BE2C (cell line): ENCODE measurements around the gene SMCO2.

Source experiments
- DNase-seq: peaks from one replicate; pipeline ENCODE4 v3.0.0-alpha.2; 2020
- H3K27me3 ChIP-seq: fragments of 250-450 bp; sonication (Bioruptor Pico); 2 replicates; pipeline ENCODE4 v1.5.1; 2020; ENCODE audit warnings: mild to moderate bottlenecking
- H3K36me3 ChIP-seq: fragments of 250-450 bp; sonication (Bioruptor Pico); 2 replicates; pipeline ENCODE4 v1.5.1; 2020; ENCODE audit warnings: mild to moderate bottlenecking
- H3K4me1 ChIP-seq: fragments of 250-450 bp; sonication (Bioruptor Pico); 2 replicates; pipeline ENCODE4 v1.5.1; 2020
- H3K4me3 ChIP-seq: 2 replicates; pipeline ENCODE4 v1.5.1; 2011; ENCODE audit warnings: low read depth, low read length
- H3K9me3 ChIP-seq: fragments of 250-450 bp; sonication (Bioruptor Pico); 2 replicates; pipeline ENCODE4 v1.5.1; 2020
- TF ChIP-seq, protein P1 (sequence below): IDR thresholded peaks from 2 replicates; pipeline ENCODE4 v1.5.1; 2012; ENCODE audit warnings: mild to moderate bottlenecking, low read depth, low read length

SMCO2 gene

DNA sequence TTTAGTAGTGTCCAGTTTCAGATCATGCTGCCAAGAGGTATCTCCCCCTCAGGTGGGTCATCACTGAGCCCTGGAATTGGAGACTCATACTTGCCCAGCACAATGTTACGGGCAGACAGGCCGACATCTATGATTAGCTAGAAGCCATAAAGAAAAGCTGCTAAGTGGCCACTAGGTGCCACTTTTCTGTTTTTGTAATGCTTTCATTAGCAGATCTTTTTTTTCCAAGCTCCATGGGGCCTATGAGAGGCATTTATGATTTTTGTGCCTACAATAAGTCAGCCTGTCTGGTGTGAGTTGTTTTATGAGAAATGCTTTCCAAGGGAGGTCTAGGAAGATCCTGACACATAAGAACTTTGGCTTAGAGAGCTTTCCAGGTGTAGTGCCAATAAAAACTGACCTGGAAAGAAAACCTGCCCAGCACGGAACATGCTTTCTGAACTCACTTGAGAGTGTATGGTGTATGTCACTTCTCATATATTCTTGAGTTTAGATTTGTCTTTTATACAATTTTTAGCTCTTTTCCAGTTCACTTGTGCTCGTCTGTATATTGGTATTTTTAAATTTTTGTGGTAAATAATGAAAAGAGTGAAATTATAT, 21.8 kb upstream of the SMCO2 start:
- TF ChIP-seq, protein P1, sequence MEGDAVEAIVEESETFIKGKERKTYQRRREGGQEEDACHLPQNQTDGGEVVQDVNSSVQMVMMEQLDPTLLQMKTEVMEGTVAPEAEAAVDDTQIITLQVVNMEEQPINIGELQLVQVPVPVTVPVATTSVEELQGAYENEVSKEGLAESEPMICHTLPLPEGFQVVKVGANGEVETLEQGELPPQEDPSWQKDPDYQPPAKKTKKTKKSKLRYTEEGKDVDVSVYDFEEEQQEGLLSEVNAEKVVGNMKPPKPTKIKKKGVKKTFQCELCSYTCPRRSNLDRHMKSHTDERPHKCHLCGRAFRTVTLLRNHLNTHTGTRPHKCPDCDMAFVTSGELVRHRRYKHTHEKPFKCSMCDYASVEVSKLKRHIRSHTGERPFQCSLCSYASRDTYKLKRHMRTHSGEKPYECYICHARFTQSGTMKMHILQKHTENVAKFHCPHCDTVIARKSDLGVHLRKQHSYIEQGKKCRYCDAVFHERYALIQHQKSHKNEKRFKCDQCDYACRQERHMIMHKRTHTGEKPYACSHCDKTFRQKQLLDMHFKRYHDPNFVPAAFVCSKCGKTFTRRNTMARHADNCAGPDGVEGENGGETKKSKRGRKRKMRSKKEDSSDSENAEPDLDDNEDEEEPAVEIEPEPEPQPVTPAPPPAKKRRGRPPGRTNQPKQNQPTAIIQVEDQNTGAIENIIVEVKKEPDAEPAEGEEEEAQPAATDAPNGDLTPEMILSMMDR = peak; percentile 63
- no peak for DNase-seq

DNA sequence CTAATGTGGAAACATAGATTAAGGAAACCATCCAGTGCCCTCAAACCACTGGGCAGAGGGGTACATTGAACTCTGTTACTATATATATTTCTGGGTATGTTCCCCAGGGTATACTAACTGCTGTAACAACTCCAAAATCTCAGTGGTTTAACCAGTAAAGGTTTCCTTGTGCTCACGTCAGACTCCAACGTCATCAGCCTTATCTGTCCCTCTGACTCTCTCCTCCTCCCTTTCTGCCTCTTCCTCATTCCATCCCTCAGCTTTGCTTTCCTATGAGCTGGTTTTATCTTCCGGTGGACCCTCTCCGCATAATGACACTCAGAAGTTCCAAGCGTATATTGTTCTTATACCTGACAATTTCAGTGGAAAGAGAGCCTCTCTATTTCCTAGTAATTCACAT, 21.2 kb upstream of the SMCO2 start:
- no peaks in the 10 kb centered on the region for H3K36me3 ChIP-seq
- TF ChIP-seq, protein P1 = no peak
- H3K9me3 ChIP-seq = no peaks in the 10 kb centered on the region
- no peak overlapping the region for H3K4me3 ChIP-seq
- H3K27me3 ChIP-seq = no peaks in the 10 kb centered on the region
- no peaks in the 10 kb centered on the region for H3K4me1 ChIP-seq
- DNase-seq = no peak

More for the DNA sequence above, 21.8 kb upstream of the SMCO2 start:
- Histone ChIP-seq H3K4me3 (no peak overlapping the region), H3K27me3 (no peaks in the 10 kb centered on the region), H3K4me1 (no peaks in the 10 kb centered on the region), H3K36me3 (no peaks in the 10 kb centered on the region), H3K9me3 (no peaks in the 10 kb centered on the region)

DNA sequence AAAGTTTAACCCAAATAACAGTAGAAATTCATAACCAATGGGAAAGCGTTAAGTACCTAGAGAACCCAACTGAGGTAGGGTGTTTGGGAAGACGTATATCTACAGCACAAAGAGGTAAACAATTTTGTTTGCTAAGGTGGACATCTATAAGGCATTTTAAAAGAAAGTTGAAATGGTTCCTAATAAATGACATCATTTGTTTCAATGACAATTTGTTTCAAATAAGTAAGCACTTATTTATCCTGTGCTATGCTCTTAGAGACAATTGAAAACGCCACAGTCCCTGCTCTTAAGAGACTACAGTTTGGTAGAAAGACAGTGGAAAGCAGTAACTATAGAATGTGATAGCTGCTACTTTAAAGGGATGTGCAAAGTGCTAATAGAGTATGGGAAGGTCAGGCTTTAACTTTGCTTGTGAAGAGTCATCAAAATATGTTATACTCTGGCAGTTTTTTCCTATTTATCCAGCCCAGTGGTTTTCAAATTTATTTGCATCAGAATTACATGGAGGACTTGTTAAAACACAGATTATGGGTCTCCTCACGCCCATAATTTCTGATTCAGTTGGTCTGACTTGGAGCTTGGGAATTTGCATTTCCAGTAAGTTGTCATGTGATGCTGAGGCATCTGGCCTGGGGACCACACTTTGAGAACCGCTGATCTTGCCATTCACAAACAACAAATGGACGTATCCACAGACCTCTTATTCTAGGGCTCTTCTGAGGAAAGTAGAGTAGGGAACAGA, 19.6 kb upstream of the SMCO2 start:
- Histone ChIP-seq H3K27me3 (no peaks in the 10 kb centered on the region), H3K36me3 (no peaks in the 10 kb centered on the region), H3K4me1 (no peaks in the 10 kb centered on the region), H3K4me3 (no peak overlapping the region), H3K9me3 (no peaks in the 10 kb centered on the region)
- TF ChIP-seq, protein P1 = no peak
- DNase-seq = no peak

DNA sequence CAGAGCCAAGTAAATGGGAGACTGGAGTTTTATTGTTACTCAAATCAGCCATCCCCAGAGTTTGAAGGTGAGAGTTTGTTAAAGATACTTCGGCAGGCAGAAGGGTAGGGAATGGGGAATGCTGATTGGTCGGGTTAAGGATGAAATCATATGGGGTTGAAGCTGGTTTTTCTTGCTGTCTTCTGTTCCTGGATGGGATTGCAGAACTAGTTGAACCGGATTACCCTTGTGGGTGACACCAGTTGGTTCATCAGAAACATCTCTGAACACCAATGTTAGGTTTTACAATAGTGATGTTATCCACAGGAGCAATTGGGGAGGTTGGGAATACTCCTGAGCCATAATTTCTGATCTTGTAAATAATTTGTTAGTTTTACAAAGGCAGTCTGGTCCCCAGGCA, 18.7 kb upstream of the SMCO2 start:
- Histone ChIP-seq H3K27me3 (no peaks in the 10 kb centered on the region), H3K4me3 (no peak overlapping the region), H3K36me3 (no peaks in the 10 kb centered on the region), H3K9me3 (no peaks in the 10 kb centered on the region), H3K4me1 (no peaks in the 10 kb centered on the region)
- no peak for DNase-seq
- TF ChIP-seq, protein P1 = no peak

DNA sequence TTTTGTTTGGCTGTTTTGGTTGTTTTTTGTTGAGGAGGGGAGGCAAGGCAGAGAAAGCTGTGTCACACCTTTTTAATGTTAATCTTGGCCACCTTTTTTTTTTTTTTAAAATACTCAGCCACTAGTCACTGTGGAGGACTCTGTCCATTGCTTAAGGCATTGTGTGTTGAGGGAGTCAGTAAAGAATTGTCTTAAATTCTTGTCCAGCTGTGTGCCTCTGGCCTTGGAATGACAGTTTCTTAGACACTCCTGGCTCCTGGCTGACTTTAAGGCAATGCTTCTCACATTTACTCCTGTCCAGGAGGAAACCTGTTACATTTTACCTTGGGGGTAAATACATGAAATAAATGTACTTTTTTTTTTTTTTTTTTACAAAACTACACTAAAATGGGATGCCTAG, 18.1 kb upstream of the SMCO2 start:
- H3K4me1 ChIP-seq = no peaks in the 10 kb centered on the region
- TF ChIP-seq, protein P1 = no peak
- no peak for DNase-seq
- no peak overlapping the region for H3K4me3 ChIP-seq
- H3K9me3 ChIP-seq = no peaks in the 10 kb centered on the region
- no peaks in the 10 kb centered on the region for H3K36me3 ChIP-seq
- no peaks in the 10 kb centered on the region for H3K27me3 ChIP-seq

DNA sequence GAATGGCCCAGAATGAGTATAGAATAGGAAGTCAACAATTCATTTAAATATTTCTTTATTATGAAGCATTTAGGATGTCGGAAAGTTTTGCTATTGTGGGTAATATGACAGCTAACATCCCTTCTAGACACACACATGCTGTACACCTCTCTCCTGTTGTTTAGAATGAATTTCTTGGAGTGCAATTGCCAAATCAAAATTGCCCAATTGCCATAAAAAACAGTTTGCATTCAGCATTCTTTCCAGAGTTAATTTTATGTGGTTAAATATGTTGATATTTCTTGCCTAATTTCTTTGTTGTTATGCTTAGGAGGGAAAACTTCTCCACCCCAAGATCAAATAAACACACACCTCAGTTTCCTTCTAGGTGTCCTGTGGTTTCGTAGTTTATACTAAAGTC, 16.9 kb upstream of the SMCO2 start:
- no peak overlapping the region for H3K4me3 ChIP-seq
- H3K36me3 ChIP-seq = no peaks in the 10 kb centered on the region
- H3K27me3 ChIP-seq = no peaks in the 10 kb centered on the region
- no peak for DNase-seq
- TF ChIP-seq, protein P1 = no peak
- H3K4me1 ChIP-seq = no peaks in the 10 kb centered on the region
- H3K9me3 ChIP-seq = no peaks in the 10 kb centered on the region
